OCI-LY1 (cell line): ENCODE results near the gene MAP4K4.

Source experiments
- H2AFZ ChIP-seq: fragments of 200-600 bp; sonication (generic), shearing (Covaris generic); 2 replicates; pipeline ENCODE4 v1.6.0; 2014; ENCODE audit warnings: antibody characterized with exemption, mild to moderate bottlenecking, low read length
- H3F3A ChIP-seq: fragments of 200-600 bp; sonication (generic), shearing (Covaris generic); 2 replicates; pipeline ENCODE4 v1.6.0; 2014; ENCODE audit warnings: mild to moderate bottlenecking, antibody characterized with exemption, low read length, moderate library complexity; ENCODE audit not compliant: insufficient read depth
- H3K27ac ChIP-seq: fragments of 200-600 bp; sonication (generic); 2 replicates; pipeline ENCODE4 v1.5.1; 2014; ENCODE audit warnings: low read length, mixed run types, mild to moderate bottlenecking, low read depth; ENCODE audit not compliant: poor library complexity, severe bottlenecking
- H3K27me3 ChIP-seq: fragments of 200-600 bp; sonication (generic); 2 replicates; pipeline ENCODE4 v1.6.0; 2014; ENCODE audit warnings: antibody characterized with exemption, mild to moderate bottlenecking, low read length, moderate library complexity; ENCODE audit not compliant: insufficient read depth
- H3K36me3 ChIP-seq: fragments of 200-600 bp; sonication (generic); 2 replicates; pipeline ENCODE4 v1.6.1; 2014; ENCODE audit warnings: mild to moderate bottlenecking, antibody characterized with exemption, low read length, moderate library complexity, mixed read lengths; ENCODE audit not compliant: insufficient read depth
- H3K4me1 ChIP-seq: fragments of 200-600 bp; sonication (generic); 2 replicates; pipeline ENCODE4 v1.5.1; 2014; ENCODE audit warnings: mild to moderate bottlenecking, low read length, moderate library complexity; ENCODE audit not compliant: insufficient read depth, severe bottlenecking
- H3K4me2 ChIP-seq: fragments of 200-600 bp; sonication (generic), shearing (Covaris generic); 2 replicates; pipeline ENCODE4 v1.6.1; 2014; ENCODE audit warnings: low read length
- H3K4me3 ChIP-seq: fragments of 200-600 bp; sonication (generic); 2 replicates; pipeline ENCODE4 v1.5.1; 2014; ENCODE audit warnings: low read length, low read depth, mild to moderate bottlenecking, mixed read lengths; ENCODE audit not compliant: poor library complexity, severe bottlenecking
- H3K79me2 ChIP-seq: fragments of 200-600 bp; shearing (Covaris generic); 2 replicates; pipeline ENCODE4 v1.6.1; 2016; ENCODE audit warnings: mixed run types, low read length, mixed read lengths; ENCODE audit not compliant: insufficient read depth
- H3K9ac ChIP-seq: fragments of 200-600 bp; sonication (generic), shearing (Covaris generic); 2 replicates; pipeline ENCODE4 v1.6.1; 2014; ENCODE audit warnings: mild to moderate bottlenecking, low read length, mixed read lengths
- H3K9me2 ChIP-seq: fragments of 200-600 bp; sonication (generic), shearing (Covaris generic); 2 replicates; pipeline ENCODE4 v1.6.1; 2014; ENCODE audit warnings: low read depth, mild to moderate bottlenecking, low read length, mixed read lengths
- H3K9me3 ChIP-seq: fragments of 200-600 bp; shearing (Covaris generic); 2 replicates; pipeline ENCODE4 v1.6.1; 2014; ENCODE audit warnings: low read length, mixed read lengths
- H4K20me1 ChIP-seq: fragments of 200-600 bp; sonication (generic), shearing (Covaris generic); 2 replicates; pipeline ENCODE4 v1.6.0; 2016; ENCODE audit warnings: mild to moderate bottlenecking, low read length; ENCODE audit not compliant: insufficient read depth
- EZH2 ChIP-seq: fragments of 200-600 bp; sonication (generic), shearing (Covaris generic); IDR thresholded peaks from 2 replicates; pipeline ENCODE4 v1.8.0; 2017; ENCODE audit warnings: borderline replicate concordance, mixed run types, mild to moderate bottlenecking, antibody characterized with exemption, low read length, moderate library complexity, mixed read lengths
- TF ChIP-seq, protein P1 (sequence below): fragments of 200-600 bp; sonication (generic), shearing (Covaris generic); IDR thresholded peaks from 2 replicates; pipeline ENCODE4 v1.5.1; 2017; ENCODE audit warnings: mild to moderate bottlenecking, antibody characterized with exemption, low read length, moderate library complexity, mixed read lengths

Gene MAP4K4

DNA sequence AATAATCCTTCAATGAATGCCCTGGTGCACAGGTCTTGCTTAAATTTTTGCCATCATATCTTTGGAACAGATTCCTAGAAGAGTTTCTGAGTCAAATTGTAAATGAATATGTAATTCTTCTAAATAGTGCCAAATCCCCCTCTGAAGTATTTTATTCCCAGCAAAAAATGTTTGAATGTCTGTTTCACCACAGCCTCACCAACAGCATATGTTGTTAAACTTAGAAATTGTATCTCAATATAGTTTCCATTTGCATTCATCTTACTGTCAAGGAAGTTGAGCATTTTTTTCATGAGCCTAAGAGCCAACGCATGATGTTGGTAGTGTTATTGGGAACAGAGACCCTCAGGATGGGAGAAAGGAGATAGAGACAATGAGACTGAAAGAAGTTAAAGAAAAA is 207.4 kb downstream of the MAP4K4 start:
- no peaks in the 10 kb centered on the region for H3K9me3 ChIP-seq

DNA sequence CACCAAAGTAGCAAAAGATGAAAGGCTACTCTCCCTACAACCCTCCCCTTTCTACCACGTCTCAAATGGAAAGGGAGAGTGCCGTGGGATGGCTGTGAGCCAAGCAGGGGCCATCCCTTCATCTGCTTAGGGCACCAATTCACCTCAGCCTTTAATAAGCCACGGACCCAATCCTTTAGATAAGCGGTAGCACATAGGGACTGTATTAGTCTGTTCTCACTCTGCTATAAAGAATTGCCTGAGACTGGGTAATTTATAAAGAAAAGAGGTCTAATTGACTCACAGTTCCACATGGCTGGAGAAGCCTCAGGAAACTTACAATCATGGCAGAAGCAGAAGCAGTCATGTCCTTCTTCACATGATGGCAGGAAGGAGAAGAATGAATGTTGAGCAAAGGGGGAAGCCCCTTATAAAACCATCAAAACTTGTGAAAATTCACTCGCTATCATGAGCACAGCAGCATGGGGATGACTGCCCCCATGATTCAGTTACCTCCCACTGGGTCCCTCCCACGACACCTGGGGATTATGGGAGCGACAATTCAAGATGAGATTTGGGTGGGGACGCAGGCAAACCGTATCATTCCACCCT is 208.3 kb downstream of the MAP4K4 start:
- no peaks in the 10 kb centered on the region for H3K79me2 ChIP-seq
- no peaks in the 10 kb centered on the region for H3K4me1 ChIP-seq
- no peaks in the 10 kb centered on the region for H4K20me1 ChIP-seq
- H3F3A ChIP-seq, result no peaks in the 10 kb centered on the region
- H3K4me3 ChIP-seq, result no peak overlapping the region
- H3K27me3 ChIP-seq, result no peaks in the 10 kb centered on the region
- H3K36me3 ChIP-seq, result no peaks in the 10 kb centered on the region
- no peaks in the 10 kb centered on the region for H3K9me3 ChIP-seq
- H3K27ac ChIP-seq, result no peak overlapping the region
- H2AFZ ChIP-seq, result no peak overlapping the region
- no peak overlapping the region for H3K4me2 ChIP-seq
- H3K9ac ChIP-seq, result no peak overlapping the region
- no peak for TF ChIP-seq EZH2
- TF ChIP-seq, protein P1, sequence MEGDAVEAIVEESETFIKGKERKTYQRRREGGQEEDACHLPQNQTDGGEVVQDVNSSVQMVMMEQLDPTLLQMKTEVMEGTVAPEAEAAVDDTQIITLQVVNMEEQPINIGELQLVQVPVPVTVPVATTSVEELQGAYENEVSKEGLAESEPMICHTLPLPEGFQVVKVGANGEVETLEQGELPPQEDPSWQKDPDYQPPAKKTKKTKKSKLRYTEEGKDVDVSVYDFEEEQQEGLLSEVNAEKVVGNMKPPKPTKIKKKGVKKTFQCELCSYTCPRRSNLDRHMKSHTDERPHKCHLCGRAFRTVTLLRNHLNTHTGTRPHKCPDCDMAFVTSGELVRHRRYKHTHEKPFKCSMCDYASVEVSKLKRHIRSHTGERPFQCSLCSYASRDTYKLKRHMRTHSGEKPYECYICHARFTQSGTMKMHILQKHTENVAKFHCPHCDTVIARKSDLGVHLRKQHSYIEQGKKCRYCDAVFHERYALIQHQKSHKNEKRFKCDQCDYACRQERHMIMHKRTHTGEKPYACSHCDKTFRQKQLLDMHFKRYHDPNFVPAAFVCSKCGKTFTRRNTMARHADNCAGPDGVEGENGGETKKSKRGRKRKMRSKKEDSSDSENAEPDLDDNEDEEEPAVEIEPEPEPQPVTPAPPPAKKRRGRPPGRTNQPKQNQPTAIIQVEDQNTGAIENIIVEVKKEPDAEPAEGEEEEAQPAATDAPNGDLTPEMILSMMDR, result no peak
- no peaks in the 10 kb centered on the region for H3K9me2 ChIP-seq

More for the DNA sequence above, 207.4 kb downstream of the MAP4K4 start:
- Histone ChIP-seq H3K79me2 (no peaks in the 10 kb centered on the region), H3K4me3 (no peak overlapping the region), H3K4me1 (no peaks in the 10 kb centered on the region), H3K27me3 (no peaks in the 10 kb centered on the region), H3K9ac (no peak overlapping the region), H3K36me3 (no peaks in the 10 kb centered on the region), H3F3A (no peaks in the 10 kb centered on the region), H3K27ac (no peak overlapping the region), H4K20me1 (no peaks in the 10 kb centered on the region), H2AFZ (no peak overlapping the region), H3K4me2 (no peak overlapping the region), H3K9me2 (no peaks in the 10 kb centered on the region)
- TF ChIP-seq EZH2, result no peak
- TF ChIP-seq, protein P1, result no peak

DNA sequence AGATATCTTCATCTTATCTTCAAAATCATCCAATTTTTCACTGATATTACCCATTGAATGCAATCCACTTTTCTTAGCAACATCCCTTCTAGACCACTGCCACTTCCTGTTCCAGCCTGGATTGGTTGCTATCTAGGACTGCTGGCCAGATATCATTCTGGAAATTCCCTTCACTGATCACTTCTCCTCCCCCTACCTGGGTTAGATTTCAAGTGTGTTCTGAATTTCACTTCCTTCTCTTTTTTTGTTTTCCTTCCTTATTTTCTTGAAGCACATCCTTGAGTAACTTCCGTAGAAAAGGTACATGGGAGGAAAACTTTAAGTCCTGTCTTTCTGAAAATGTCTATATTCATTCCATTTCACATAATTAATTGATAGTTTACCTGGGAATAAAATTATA is 212.3 kb downstream of the MAP4K4 start:
- Histone ChIP-seq H3K9me2 (no peaks in the 10 kb centered on the region), H3K27me3 (no peaks in the 10 kb centered on the region), H3K4me1 (no peaks in the 10 kb centered on the region), H3K4me3 (no peak overlapping the region), H4K20me1 (no peaks in the 10 kb centered on the region), H3K27ac (no peak overlapping the region), H3K9me3 (no peaks in the 10 kb centered on the region), H3F3A (no peaks in the 10 kb centered on the region), H3K9ac (no peak overlapping the region), H2AFZ (no peak overlapping the region), H3K36me3 (no peaks in the 10 kb centered on the region), H3K79me2 (no peaks in the 10 kb centered on the region), H3K4me2 (no peak overlapping the region)
- no peak for TF ChIP-seq EZH2
- TF ChIP-seq, protein P1, result no peak
